Ureter (tissue), 1 donor: ENCODE data around the gene PCCA. TPM values are rescaled to one million over a fixed set of nuclear protein-coding genes. Genes with fewer than 3 reads are reported as not detected.
"Not testable (repeated sequence)": the region's sequence is repeated elsewhere in the genome, so short reads cannot be mapped to it uniquely, and the experiment has no call there.

ENCODE experiments used
- DNase-seq: peaks from one replicate; pipeline ENCODE4 v3.0.0-alpha.2; 2020; ENCODE audit warnings: low spot score
- total RNA-seq: library from RNA; stranded (reverse); gene quantifications from one replicate; pipeline ENCODE4 v1.2.4, GENCODE V29; 2023
- donor health status: DM: yes; HTN: yes; CAD: no.

The PCCA gene
- total RNA-seq, 1 donor from 2014 or later, result 87.4 TPM

GRCh38 chr13:100304229-100304628 is 215.3 kb downstream of the PCCA start:
- DNase-seq, result no peak

GRCh38 chr13:100305398-100305797 is 216.5 kb downstream of the PCCA start:
- no peak for DNase-seq

GRCh38 chr13:100306030-100306429 is 217.1 kb downstream of the PCCA start:
- no peak for DNase-seq

DNA sequence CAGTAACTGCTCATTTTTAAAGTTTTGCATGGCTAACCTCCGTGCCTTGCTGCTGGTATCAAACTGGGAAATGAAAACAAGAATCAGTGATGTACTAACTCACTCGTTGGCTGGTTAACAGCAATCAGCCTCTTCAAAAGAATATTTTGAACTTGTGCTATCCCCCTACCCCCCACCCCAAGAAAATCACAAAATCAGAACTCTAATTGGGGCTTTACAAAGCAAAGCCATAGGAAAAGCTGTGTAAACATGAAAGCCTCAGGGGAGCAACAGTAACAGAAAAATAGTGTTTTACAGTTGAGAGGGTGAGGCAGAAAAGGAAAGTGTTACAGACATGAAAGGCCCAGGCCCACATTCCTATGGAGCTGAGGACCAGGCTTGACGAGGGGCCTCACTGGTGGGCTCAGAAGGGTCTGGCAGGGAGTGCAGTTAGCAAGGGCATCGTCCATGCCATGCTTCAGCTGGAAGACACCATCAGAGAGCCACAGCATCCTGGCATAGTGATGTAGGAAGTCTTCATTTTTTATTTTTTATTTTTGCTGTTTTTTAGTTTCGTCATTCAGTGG is 217.6 kb downstream of the PCCA start:
- DNase-seq, result no peak

DNA sequence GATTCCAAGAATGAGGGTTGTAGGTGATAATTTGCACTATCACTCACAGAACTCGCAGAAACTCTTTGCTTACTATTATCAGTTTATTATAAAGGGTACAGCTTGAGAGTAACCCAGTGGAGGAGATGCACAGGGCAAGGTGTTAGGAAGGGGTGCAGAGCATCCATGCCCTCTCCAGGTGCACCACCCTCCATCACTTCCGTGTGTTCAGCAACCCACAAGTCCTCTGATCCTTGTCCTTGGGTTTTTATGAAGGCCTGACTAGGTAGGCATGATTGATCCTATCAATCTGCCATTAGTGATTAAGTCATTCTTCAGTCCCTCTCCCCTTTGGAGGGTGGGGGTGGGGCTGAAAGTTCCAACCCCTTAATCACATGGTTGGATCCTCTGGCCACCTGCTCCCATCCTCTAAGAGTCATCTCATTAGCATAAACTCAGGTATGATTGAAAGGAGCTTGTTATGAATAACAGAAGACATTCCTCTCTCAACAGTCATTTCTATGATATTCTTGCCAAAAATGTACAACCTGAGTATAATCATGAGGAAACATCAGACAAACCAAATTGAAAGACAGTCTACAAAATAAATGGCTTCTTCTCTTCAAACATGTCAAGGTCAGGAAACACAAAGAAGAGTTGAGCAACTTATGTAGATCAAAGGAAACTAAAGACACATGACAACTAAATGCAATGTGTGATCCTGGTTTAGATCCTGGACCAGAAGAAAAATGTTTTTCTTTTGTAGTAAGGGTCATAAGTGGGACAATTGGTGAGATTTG is 225.4 kb downstream of the PCCA start:
- no peak for DNase-seq

DNA sequence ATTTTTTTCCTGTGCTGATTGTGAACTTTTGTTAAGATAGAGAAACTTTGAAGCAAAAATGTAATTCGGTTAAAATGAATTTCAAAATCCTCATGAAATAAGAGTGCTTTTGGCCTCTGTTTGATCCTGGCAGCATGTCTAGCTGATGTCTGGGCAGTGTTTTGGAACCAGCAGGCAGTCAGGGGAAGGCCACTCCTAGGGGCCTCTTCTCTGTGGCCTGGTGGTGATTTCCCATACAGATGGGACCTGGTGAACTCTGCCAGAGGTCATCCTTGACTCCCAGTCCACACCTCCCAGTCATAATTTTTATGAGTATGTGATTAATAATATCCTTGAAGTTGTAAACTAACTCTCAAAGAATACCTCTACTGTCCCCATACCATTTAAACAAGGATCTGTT is 226.6 kb downstream of the PCCA start:
- no peak for DNase-seq

GRCh38 chr13:100318473-100318872 is 229.6 kb downstream of the PCCA start:
- DNase-seq, result not testable (repeated sequence)

DNA sequence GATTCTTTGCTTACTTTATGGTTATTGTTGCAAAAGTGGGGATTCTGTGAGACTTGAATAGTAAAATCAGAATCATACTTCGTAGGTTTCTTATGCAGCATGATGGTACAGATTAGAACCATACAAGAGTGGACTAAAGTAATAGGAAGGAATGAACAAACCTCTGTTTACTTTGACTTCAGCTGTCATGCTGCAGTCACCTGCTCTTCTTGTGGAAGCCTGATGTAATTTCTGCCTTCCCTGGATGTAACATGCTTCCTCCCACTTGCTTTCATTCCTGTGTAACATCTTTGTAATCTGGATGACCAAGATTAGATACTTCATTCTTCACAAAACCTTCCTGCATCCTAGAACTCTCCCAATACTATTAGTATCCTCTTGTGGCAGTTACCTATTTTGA is 235.0 kb downstream of the PCCA start:
- no peak for DNase-seq

GRCh38 chr13:100330662-100331061 is 241.8 kb downstream of the PCCA start:
- no peak for DNase-seq

- no peak for DNase-seq
These were observed 244.2 kb downstream of the PCCA start for GRCh38 chr13:100333141-100333540.

- no peak for DNase-seq
These were observed 245.3 kb downstream of the PCCA start for GRCh38 chr13:100334214-100334613.

GRCh38 chr13:100336795-100337516 is 248.1 kb downstream of the PCCA start:
- DNase-seq, result no peak

DNA sequence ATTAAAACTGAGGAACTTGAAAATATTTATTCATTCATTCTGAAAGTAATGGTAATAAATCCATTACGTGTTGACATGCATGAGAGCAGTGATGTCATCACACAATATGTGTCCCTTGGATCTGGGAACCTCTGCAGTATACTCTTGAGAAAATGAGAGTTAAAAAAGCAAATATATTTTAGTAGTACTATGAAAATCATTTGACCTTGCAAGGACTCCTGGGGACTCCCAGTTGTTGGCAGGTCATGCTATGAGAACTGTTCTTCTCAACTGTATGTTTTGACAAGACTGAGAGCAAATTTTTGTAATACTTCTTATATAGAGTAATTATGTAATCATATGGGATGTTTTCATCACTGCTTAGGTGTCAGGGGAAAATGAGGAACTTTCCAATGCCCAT is 249.4 kb downstream of the PCCA start:
- no peak for DNase-seq

GRCh38 chr13:100339411-100339940 is 250.6 kb downstream of the PCCA start:
- DNase-seq, result no peak

DNA sequence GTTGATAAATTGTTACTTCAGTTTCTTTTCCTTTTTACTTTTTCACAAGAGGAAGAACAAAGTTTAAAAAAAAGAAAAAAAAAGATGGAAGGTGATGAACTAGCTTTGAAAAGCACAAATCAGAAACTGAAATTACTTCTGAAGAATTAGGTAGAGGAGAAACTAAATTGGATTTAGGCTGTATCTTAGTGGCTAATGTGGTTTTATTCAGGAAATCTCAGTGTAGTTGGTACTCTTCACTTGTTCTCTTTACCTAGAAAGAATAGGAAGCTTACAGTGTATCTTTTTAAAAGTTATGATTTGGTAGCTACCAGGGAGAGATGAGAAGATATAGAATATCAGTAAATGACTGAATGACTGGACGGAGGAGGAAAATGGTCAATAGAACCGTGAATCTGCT is 252.0 kb downstream of the PCCA start:
- DNase-seq, result no peak

DNA sequence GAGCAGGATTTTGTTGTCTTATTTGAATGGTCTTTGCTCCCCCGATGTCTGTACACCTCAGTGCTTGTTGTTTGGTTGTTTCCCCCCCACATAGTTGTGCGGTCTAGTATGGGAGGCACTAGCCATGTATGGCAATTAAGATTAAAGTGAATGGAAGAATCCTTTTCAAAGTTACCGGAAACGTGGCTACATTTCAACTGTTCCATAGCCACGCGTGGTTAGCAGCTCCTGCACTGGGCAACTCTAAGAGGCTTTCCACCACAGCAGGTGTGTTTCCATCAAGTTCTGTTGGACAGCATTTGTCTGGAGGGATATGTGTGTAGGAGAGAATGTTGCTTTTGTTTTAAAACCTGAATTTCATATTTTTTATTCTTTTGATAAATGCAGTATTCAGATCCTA is 252.4 kb downstream of the PCCA start:
- no peak for DNase-seq

DNA sequence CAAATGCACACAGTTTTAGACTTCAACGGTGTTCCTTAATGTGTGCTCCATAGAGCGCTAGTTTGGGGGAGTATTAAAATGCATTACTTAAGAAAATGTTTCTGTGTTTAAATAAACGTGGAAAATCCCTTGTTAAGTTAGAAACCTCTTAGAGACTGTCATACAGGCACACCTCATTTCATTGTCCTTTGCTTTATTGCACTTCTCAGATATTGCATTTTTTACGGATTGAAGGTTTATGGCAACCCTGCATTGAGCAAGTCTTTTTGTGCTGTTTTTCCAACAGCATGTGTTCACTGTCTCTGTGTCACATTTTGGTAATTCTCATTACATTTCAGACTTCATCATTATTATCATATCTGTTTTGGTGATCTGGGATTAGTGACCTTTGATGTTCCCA is 255.7 kb downstream of the PCCA start:
- no peak for DNase-seq

DNA sequence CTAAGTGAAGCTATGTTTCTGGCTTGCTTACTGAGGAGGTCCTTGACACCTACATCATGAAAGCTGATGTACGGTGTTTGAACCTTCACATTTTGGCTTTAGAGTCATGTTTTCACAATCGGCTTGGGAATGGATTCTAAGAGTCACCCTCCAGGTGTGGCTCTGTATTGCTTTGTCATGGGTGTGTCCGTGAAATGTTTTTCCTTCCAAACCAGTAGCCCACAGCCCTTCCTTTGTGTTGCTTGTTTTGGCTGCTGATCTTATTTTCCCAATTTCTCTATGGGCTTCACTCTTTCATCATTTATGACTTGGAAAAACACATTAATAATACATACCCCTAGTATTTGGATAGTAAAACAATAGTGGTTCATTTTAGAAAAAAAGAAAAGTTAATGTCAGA is 259.1 kb downstream of the PCCA start:
- DNase-seq, result no peak

- DNase-seq, result no peak
These were observed 260.7 kb downstream of the PCCA start for GRCh38 chr13:100349594-100349993.

GRCh38 chr13:100350601-100351000 is 261.7 kb downstream of the PCCA start:
- no peak for DNase-seq

DNA sequence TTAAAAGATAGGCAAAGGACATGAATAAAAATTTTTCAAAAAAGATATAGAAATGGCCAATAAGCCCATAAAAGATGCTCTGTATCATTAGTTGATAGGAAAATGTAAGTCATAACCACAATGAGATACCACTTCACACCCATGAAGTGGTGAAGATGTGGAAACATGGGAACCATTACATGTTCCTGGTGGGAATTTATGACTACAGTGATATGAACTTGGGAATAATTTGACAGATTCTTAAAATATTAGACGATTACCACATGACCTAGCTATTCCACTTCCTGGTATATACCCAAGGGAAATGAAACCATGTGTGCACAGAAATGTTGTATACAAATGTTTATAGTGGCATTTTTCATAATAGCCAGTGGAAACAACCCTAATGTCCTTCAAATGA is 267.5 kb downstream of the PCCA start:
- no peak for DNase-seq

- DNase-seq, result no peak
These were observed 268.0 kb downstream of the PCCA start for GRCh38 chr13:100356889-100357288.

DNA sequence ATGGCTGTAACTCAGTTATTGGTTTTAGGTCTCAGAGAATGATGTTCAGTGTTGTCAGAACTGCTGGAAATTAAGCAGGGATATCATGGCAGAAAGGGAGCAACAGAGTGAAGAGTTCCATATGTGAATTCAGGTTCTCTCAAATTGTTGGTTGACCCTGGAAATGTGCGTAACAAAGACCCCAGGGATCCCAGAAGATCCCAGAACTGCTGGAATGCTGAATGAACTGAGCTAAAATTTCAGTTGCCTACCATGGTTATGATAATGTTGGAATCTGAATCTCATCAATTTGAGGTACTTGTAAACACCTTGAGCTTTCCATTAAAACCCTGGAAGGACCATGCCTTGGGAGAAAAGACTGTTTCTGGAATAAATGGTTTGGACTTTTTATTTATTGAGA is 268.9 kb downstream of the PCCA start:
- DNase-seq, result no peak
